ENCODE results near the gene ITPR1.

The ITPR1 gene

DNA sequence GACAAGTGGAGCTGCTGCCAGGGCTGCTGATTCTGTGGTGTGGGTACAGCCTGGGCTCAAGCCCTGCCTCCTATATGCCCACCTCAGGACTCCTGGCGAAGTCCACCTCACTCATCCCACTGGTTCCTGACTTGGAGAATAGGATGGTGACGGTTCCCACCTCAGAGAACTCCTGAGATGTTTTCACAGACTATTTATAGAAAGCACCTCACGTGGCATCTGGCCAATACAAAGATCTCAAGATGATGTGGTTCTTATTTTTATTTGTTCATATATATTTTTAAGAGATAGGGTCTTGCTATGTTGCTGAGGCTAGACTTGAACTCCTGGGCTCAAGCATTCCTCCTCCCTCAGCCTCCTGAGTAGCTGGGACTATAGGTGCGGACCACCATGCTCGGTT is 249.2 kb downstream of the ITPR1 start:
- DNase-seq (ENCODE audit: low read depth in 2 of 2): no peak

DNA sequence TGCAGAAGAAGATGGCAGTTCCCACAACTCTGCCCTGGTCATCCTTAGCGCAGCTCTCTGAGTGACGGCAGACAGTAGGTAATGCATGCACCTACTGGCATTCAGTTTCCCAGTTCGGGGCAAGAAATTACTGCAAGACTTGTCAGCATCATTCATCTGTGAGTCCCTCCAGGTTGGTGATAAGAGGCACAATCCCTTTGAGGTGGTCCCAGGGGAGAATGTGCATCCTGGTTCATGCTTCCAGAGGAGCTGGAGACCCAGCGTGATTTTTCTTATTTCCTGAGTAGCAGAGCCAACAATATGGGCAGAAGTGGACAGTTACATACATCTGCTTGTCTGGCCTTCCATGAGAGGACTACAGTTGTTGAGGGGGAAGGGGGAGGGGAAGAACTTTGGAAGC is 250.2 kb downstream of the ITPR1 start:
- no peak for DNase-seq (ENCODE audit: low read depth in 2 of 2)

GRCh38 chr3:4744405-4745234 is 251.5 kb downstream of the ITPR1 start:
- DNase-seq (ENCODE audit: low read depth in 2 of 2): no peak

- DNase-seq (ENCODE audit: low read depth in 2 of 2): no peak
Observed at GRCh38 chr3:4745235-4745610, 252.1 kb downstream of the ITPR1 start.

DNA sequence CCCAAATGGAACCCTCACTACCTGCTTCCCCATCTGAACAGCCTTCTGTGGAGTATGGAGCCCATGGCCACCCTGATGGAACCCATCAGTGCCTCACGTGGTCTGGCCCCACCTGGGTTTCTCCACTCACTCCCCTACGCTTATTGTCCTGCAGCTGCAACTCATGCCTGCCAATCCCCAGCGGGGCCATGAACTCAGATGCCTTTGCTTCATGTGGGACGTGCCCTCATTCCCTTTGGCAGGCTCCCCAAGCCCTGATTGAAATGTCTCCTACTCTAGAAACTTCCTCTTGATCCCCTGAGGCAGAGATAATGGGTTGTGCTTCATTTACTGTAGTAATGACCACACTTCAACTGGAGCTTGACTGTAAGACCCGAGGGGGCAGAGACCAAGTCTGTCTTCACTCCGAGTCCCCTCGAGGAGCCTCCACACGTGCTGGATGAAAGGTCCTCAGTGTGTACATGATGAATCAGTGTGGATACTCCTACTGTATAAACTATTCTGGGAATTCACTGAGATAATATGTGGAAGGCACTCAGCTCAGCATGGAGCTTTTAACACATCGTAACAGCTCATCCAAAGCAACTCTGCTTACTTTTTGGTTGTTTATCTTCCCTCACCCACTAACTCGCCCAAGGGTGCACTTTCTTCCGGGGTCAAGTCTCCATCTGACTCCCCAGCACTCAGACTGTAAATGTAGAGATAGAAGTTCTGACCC is 253.3 kb downstream of the ITPR1 start:
- DNase-seq (ENCODE audit: low read depth in 2 of 2): no peak

DNA sequence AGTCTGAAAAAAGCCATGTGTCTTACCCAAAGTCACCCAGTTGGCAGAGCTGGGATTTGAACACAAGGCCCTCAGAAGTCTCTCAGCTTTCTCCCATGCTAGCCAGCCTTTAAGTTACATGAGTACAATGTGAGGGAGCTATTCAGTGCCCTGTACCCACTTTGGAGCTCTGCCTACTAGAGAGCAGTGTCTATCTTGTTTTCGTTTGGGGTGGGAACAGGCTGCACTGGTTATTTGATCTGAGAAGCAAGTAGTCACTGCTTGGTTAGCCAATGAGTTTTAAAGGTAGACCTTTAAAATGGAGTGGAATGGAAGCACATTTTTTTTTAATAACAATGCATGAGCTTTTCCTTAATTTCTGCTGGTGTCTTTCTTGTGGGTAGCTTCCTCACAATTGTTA is 255.0 kb downstream of the ITPR1 start:
- DNase-seq (ENCODE audit: low read depth in 2 of 2): no peak

GRCh38 chr3:4748701-4749378 is 255.7 kb downstream of the ITPR1 start:
- no peak for DNase-seq (ENCODE audit: low read depth in 2 of 2)

DNA sequence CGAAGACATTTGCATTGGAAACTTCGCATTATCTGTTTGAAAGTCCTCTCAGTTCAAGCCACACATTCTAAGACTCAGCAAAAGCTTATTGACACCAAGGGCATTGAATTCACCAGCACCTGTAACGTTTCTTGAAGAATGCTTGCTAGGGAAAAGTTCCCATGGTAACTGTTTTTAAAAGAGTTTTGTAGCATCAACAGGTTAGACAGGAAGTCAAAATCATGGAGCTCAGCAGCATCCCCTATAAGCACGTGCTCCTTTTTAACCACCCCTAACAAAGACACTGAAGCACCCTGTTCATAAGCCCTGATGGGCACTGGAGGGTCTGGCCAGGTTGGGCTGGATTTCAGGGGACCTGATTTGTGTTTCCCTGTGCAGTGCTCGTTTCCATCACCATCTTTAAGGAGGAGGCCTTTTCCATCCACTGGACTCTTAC is 256.4 kb downstream of the ITPR1 start:
- no peak for DNase-seq (ENCODE audit: low read depth in 2 of 2)

- DNase-seq (ENCODE audit: low read depth in 2 of 2): no peak
Observed at GRCh38 chr3:4750306-4750968, 257.3 kb downstream of the ITPR1 start.

DNA sequence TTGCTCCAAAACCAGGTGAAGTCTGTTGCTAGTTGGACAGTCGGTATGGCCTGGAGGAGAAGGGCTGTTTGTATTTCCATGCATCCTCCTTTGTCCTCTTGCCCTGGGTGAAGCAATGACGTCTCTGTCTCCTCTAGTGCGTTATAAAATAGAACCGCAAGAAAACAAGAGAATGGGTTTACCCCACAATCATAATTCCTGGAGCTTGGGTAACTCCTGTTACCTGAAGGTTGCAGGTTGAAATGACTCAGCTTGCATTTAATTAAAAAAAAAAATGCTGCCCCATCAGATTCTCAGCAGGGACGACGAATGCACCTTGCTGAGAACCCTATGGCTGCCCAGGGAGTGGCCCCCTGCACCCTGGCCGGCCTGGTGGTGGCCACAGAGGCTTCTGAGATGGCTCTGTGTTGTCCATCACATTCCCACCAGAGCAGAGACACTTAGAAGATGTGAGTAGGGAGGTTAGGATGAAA is 257.9 kb downstream of the ITPR1 start:
- DNase-seq (ENCODE audit: low read depth in 2 of 2): no peak

DNA sequence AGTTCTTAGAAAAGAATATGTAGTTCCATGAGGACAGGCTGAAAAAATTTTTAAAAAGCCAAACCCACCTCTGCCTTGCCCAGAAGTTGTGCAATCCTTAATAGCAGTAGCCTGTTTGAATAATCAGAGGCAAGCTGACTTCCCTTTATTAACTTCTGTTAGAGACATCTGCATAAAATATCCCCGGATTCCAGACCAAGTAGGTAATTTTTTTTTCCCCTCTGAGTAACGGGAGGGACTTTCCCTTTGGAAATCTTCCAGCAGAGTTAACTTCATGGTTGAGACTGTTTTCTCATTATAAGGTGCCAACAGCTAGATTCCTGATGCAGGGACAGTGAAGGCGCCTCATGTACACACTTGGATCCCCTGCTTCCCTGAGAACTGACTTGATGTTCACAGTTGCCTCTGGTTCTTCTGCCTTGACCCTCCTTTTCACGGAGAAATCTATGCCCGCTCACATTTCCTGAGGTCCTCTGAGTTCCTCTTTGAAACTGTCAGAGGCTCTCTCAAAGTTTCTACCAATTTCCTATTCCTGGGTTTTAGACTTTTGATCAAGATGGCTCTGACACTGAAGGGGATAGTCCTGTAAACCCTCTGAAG is 258.5 kb downstream of the ITPR1 start:
- DNase-seq (ENCODE audit: low read depth in 2 of 2): no peak

DNA sequence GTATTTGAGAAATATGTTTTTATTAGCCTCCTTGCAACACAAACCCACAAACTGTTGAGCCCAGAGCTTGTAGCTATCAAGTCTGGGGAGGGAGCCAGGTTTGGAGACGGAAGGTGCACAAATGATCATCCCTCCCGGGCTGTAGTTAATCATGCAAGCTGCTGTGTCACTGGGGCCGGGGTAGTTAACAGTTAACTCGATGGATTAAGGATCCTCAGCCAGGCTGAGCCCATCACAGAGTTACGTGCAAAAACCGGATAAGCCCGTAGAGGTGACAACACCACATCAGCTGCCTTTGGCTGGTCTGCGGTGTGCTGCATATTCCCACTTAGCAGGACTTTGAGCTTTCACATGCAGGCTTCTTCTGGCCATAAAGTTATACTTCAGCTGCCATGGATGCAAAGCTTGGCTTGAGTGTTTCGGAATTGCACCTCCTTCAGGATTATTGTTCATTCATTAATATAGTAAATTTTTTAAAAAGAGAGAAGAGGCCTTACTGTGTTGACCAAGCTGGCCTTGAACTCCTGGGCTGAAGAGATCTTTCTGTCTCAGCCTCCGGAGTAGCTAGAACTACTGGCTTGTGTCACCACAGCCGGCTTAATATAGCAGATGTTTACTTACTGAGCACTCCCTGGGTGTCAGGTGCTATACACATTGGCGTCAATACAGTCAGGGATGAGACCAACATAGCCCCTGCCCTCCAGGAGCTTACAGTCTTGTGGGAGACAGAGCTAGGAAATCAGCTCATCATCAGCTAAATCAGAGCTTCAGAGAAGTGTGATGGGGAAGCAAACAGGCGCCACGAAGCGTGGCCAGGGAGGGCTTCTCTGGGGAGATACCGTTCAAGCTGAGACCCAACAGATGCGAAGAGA is 259.3 kb downstream of the ITPR1 start:
- DNase-seq (ENCODE audit: low read depth in 2 of 2): no peak

DNA sequence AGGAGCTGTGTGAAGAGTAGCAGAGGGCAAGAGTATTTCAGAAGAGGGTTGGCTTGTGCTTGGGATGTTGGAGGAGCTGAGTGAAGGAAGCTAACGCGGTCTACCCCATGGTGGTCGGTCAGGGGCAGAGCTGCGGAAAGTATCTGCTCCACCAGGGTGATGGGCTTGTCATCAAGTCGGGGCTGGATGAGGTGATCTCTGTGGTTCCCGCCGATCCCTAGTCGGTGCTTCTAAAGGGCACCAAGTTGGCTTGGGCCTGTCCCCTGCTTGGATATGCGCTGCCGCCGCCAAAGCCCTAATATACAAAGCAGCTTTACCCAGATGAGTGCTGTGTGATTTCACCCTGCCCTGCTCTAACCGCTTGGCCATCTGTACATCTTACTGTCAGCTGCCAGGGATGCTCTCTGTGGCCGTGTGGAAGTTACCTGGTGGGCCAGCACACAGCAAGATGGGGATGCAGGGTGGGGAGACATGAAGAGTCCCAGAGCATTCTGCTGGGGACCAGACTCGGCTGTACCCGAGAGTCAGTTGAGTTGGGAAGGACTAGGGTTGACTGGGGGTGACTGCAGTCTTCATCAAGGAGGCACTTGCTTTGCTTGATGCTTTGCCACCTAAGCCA is 260.0 kb downstream of the ITPR1 start:
- no peak for DNase-seq (ENCODE audit: low read depth in 2 of 2)

GRCh38 chr3:4754180-4755086 is 261.3 kb downstream of the ITPR1 start:
- no peak for DNase-seq (ENCODE audit: low read depth in 2 of 2)

DNA sequence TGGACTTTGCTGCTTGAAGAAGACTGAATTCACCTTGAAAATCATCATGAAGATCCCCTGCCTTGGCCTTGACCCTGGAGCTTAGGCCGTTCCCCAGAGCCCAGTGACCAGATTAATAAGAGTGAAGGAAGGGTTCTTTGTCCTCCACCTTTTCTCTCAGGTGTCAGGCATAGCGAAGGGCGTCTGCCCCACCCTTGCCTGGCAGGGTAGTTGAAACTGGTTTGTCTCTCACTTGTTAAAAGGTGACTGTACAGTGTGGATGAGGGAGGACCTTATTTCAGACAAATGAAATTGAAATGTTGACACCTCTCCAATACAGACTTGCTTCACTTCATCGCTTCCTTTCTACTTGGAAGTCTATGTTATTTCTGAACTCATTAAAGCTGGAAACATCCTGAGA is 262.4 kb downstream of the ITPR1 start:
- no peak for DNase-seq (ENCODE audit: low read depth in 2 of 2)

DNA sequence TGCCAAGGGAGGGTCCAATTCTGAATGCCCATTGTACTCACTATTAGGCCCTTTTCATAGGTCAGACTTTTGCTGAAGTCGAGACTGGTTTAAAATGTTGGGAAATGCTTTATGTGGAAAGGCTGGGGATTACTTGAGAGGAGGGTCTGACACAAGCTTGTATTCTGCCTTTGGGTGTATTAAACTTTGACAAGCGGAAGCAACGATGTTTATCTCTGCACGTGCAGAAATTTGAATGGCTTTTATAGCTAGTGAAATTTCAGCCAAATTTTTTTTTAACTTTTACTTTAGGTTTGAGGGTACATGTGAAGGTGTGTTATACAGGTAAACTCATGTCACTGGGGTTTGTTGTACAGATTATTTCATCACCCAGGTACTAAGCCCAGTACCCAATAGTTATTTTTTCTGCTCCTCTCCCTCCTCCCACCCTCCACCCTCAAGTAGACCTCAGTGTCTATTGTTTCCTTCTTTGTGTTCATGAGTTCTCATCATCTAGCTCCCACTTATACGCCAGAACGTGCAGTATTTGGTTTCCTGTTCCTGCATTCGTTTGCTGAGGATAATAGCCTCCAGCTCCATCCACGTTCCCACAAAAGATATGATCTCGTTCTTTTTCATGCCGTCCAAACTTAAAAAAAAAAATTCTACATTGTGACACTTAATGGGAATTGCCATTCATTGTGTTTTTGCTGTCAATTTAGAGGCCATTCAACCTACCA is 263.1 kb downstream of the ITPR1 start:
- DNase-seq (ENCODE audit: low read depth in 2 of 2): no peak

GRCh38 chr3:4756855-4757574 is 263.9 kb downstream of the ITPR1 start:
- no peak for DNase-seq (ENCODE audit: low read depth in 2 of 2)
